Measurements from ENCODE around the gene KCNG2. TPM values are rescaled to one million over a fixed set of nuclear protein-coding genes. Genes with fewer than 3 reads are reported as not detected.

The KCNG2 gene
- total and polyA plus RNA-seq, 2 of the 13 experiments (the other 11 are each of a cell fraction or from before 2014, with no cell fraction given) = not detected

DNA sequence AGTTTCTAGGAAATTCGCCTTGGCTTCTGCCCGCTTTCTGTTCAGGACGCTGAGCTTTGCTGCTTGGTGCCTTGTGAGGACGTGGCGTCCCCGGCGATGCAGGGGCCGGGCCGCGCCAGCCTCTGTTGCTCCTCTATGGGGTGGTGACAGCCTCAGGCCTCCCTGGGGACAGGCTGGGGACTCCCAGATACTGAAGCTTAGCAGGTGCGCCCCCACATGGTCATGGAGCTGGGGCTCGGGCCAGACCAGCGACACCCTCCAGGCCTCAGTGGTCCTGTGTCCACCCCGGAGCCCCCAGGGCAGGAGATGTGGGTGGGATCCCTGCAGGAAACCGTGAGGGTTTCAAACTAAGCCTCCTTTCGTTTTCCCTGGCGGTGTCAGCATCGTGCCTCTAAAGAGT is 29.2 kb downstream of the KCNG2 start:
- H3K4me1 ChIP-seq (ENCODE audit: insufficient read depth, low read length) = peaks cover 18% of the 10 kb centered on the region
- H3K79me2 ChIP-seq (ENCODE audit: insufficient read depth, low read length) = no peaks in the 10 kb centered on the region
- ATAC-seq = peak; percentile 63
- intact Hi-C loops (cut with micrococcal nuclease; ENCODE audit: unreplicated experiment) (no loop called here), in situ Hi-C loops (cut with HindIII; ENCODE audit: extremely low pct_ligation_motif_present, low pct_unique_long_range_greater_than_20kb) (no loop called here)
- no peak overlapping the region for H3K4me2 ChIP-seq (ENCODE audit: low read depth, low read length)
- no peaks in the 10 kb centered on the region for H3K9me3 ChIP-seq (ENCODE audit: low read length)
- ChIA-PET CTCF (ENCODE audit: low intra/inter-chr PET ratio, low total read pairs) (no interaction called here), POLR2A (no interaction called here)
- H3K36me3 ChIP-seq (replicated peaks in 1 of 2; ENCODE audit: control insufficient read depth in 1 of 2, insufficient read depth in 2 of 2, low read length in 2 of 2) = no peaks in the 10 kb centered on the region
- FAIRE-seq = no peak
- H3K4me3 ChIP-seq (replicated peaks in 1 of 3; ENCODE audit: insufficient read depth in 1 of 3, low read depth in 2 of 3, low read length in 3 of 3) = no peak overlapping the region
- H4K20me1 ChIP-seq (ENCODE audit: insufficient read depth, low read length) = no peaks in the 10 kb centered on the region
- 81% methylated on average over 10 of the region's 18 CpGs for WGBS (ENCODE audit: low lambda C conversion rate)
- TF ChIP-seq ZNF343 (CRISPR knock-in tag; IDR thresholded peaks at IDR 0.05) = no peak
- TF ChIP-seq, protein P1, sequence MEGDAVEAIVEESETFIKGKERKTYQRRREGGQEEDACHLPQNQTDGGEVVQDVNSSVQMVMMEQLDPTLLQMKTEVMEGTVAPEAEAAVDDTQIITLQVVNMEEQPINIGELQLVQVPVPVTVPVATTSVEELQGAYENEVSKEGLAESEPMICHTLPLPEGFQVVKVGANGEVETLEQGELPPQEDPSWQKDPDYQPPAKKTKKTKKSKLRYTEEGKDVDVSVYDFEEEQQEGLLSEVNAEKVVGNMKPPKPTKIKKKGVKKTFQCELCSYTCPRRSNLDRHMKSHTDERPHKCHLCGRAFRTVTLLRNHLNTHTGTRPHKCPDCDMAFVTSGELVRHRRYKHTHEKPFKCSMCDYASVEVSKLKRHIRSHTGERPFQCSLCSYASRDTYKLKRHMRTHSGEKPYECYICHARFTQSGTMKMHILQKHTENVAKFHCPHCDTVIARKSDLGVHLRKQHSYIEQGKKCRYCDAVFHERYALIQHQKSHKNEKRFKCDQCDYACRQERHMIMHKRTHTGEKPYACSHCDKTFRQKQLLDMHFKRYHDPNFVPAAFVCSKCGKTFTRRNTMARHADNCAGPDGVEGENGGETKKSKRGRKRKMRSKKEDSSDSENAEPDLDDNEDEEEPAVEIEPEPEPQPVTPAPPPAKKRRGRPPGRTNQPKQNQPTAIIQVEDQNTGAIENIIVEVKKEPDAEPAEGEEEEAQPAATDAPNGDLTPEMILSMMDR (CRISPR knock-in tag; IDR thresholded peaks at IDR 0.05) = peak; percentile 35; the same call in 1 of the 2 replicates
- H3K27me3 ChIP-seq (ENCODE audit: control insufficient read depth in 1 of 2, insufficient read depth in 2 of 2, low read length in 2 of 2) = peaks cover 2 to 25% of the 10 kb centered on the region in 2 experiments; a peak in 3 of 5 replicates
- no TSS peak for BruUV-seq (replicated peaks)
- H3K9ac ChIP-seq (ENCODE audit: insufficient read depth, low read depth, low read length) = no peak overlapping the region
- no peak for DNase-seq (ENCODE audit: low spot score)
- no peak overlapping the region for H2AFZ ChIP-seq (ENCODE audit: low read length)
- no peak overlapping the region for H3K27ac ChIP-seq (ENCODE audit: extremely low read length, insufficient read depth, low read length)

DNA sequence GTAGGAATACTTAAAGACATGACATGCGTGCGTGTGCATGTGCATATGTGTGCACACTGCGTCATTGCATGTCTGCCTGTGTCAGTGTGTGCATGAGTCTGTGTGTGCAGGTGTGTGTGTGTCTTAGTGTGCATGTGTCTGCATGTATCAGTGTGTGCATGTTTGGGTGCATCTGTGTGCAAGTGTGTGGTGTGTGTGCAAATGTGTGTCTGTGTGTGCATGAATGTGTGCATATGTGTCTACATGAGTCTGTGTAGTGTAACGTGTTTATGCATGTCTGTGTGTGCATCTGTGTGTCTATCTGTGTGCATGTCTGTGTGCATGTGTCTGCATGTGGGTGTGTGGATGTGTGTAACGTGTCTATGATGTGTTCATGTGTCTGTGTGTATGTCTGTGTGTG is 30.5 kb downstream of the KCNG2 start:
- BruUV-seq (replicated peaks) = no TSS peak
- POLR2A ChIA-PET = no interaction called here
- TF ChIP-seq ZFP36 (IDR thresholded peaks at IDR 0.05; ENCODE audit: borderline replicate concordance, low read depth, low read length, partially characterized antibody) (no peak), ZNF777 (CRISPR knock-in tag; IDR thresholded peaks at IDR 0.05) (no peak), ZNF550 (CRISPR knock-in tag; IDR thresholded peaks at IDR 0.05; ENCODE audit: borderline replicate concordance) (no peak), ZNF383 (CRISPR knock-in tag; IDR thresholded peaks at IDR 0.05; ENCODE audit: borderline replicate concordance) (no peak), ZKSCAN5 (CRISPR knock-in tag; IDR thresholded peaks at IDR 0.05) (no peak), ZNF782 (CRISPR knock-in tag; IDR thresholded peaks at IDR 0.05; ENCODE audit: borderline replicate concordance) (no peak), EED (CRISPR knock-in tag; IDR thresholded peaks at IDR 0.05) (no peak), ZNF451 (CRISPR knock-in tag; IDR thresholded peaks at IDR 0.05) (no peak), SIN3A (IDR thresholded peaks at IDR 0.05; ENCODE audit: borderline replicate concordance, low read depth, low read length) (no peak), ARID2 (CRISPR knock-in tag; IDR thresholded peaks at IDR 0.05; ENCODE audit: borderline replicate concordance) (no peak)
- TF ChIP-seq, protein P2, sequence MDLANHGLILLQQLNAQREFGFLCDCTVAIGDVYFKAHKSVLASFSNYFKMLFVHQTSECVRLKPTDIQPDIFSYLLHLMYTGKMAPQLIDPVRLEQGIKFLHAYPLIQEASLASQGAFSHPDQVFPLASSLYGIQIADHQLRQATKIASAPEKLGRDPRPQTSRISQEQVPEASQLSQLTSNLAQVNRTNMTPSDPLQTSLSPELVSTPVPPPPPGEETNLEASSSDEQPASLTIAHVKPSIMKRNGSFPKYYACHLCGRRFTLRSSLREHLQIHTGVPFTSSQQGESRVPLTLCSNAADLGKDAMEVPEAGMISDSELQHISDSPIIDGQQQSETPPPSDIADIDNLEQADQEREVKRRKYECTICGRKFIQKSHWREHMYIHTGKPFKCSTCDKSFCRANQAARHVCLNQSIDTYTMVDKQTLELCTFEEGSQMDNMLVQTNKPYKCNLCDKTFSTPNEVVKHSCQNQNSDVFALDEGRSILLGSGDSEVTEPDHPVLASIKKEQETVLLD (CRISPR knock-in tag; IDR thresholded peaks at IDR 0.05; ENCODE audit: low read depth) = no peak

More for the DNA sequence above, 30.5 kb downstream of the KCNG2 start:
- CTCF ChIA-PET (ENCODE audit: low intra/inter-chr PET ratio, low total read pairs) = no interaction called here
- Histone ChIP-seq H3K27ac (ENCODE audit: extremely low read length, insufficient read depth, low read length) (no peak overlapping the region), H3K9me3 (ENCODE audit: low read length) (no peaks in the 10 kb centered on the region), H3K4me3 (replicated peaks in 1 of 3; ENCODE audit: insufficient read depth in 1 of 3, low read depth in 2 of 3, low read length in 3 of 3) (no peak overlapping the region), H3K36me3 (replicated peaks in 1 of 2; ENCODE audit: control insufficient read depth in 1 of 2, insufficient read depth in 2 of 2, low read length in 2 of 2) (no peaks in the 10 kb centered on the region), H3K9ac (ENCODE audit: insufficient read depth, low read depth, low read length) (no peak overlapping the region), H2AFZ (ENCODE audit: low read length) (no peak overlapping the region), H3K79me2 (ENCODE audit: insufficient read depth, low read length) (no peaks in the 10 kb centered on the region), H3K4me1 (ENCODE audit: insufficient read depth, low read length) (peaks cover 11% of the 10 kb centered on the region), H3K27me3 (ENCODE audit: control insufficient read depth in 1 of 2, insufficient read depth in 2 of 2, low read length in 2 of 2) (peaks cover 2 to 28% of the 10 kb centered on the region in 2 experiments), H3K4me2 (ENCODE audit: low read depth, low read length) (no peak overlapping the region), H4K20me1 (ENCODE audit: insufficient read depth, low read length) (no peaks in the 10 kb centered on the region)
- intact Hi-C loops (cut with micrococcal nuclease; ENCODE audit: unreplicated experiment) = no loop called here
- ATAC-seq (no peak), FAIRE-seq (no peak), DNase-seq (ENCODE audit: low spot score) (no peak)
- 62% methylated on average over 5 of the region's 5 CpGs for WGBS (ENCODE audit: low lambda C conversion rate)
- in situ Hi-C loops (cut with HindIII; ENCODE audit: extremely low pct_ligation_motif_present, low pct_unique_long_range_greater_than_20kb) = no loop called here

Data from HepG2 (cell line).